Cortex of kidney (tissue), 1 donor: ENCODE results near the gene SCTR.

Experiments
- DNase-seq: peaks from one replicate; lab custom pipeline; 2025; lab: John Stamatoyannopoulos, UW

The SCTR gene

GRCh38 chr2:119474371-119475224 is 49.7 kb downstream of the SCTR start:
- DNase-seq, result no peak

DNA sequence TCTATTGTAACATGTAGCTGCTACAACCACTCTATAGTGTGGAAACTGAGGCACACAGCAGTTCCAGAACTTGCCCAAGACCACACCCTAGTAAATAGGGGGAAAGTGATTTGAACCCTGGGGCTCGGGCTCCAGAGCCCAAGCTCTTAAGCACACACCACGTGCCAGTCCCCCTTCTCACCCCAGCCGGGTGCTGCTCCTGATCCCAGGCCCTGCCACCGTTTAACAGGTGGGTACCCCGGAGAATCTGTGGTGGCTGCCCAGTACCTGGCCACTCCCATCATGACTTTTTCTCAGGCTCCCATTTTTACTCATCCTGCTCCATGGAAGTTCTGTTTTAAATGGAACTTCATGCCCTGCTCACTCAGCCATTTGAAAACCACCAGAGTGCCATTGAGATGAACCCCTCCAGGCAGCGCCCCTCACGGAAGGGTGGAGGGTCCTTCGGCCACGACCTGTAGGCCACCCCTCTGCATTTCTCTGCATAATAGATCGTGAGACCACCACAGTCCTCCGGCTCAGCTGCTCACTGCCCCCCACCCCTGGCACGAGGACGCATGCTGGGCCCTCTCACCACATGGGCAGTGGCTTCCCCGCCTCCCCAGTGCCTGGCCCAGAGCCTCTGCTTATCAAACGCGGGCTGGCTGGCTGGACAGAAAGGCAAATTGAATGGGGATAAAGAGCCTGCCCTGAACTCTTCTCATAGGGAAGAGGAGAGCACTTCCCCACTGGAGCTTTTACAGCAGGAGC is 50.5 kb downstream of the SCTR start:
- no peak for DNase-seq

- no peak for DNase-seq
Measured at GRCh38 chr2:119472749-119473148, 51.5 kb downstream of the SCTR start.

DNA sequence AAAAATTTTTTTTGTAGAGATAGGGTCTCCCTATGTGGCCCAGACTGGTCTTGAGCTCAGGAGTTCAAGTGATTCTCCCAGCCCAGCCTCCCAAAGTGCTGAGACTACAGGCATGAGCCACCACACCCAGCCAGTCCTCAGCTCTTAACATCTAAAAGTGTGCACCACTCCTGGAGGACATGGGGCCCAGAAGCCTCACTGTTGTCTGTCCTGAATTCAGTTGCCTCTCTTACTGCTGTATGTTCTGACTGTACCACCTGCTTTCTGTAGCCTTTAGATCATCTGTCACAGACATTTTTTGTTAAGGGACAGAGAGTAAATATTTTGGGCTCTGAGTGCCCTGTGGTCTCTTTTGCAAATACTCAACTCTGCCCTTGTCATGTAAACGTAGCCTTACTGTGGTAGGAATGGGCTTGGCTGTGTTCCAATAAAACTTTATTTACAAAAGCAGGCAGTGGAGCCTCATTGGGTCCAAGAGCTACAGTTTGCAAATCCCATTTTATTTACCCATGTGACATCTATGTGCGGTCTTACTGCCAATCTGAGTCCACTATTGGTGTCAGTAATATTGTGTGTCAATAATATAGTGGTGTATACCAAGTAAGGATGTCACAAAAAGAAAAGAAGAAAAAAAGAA is 54.5 kb downstream of the SCTR start:
- DNase-seq, result no peak

DNA sequence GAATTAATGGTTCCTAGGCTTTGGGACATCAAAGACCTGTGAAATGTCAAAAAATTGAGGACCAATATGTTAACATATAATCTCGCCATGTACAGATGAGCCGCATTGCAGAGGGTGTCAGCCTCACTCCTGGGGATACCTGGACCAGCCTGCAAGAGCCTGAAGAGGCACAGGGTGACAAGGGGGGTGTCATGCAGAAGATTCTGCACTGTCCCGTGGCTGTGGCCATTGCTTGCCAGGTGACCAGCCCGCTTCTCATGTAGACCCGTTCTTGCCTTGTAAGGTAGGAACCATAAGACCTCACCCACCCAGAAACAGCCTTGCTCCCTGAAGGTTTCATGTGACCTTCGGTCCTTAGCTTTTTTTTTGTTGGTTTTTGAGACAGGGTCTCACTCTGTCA is 55.2 kb downstream of the SCTR start:
- DNase-seq, result no peak

- DNase-seq, result no peak
Measured at GRCh38 chr2:119468154-119468955, 55.9 kb downstream of the SCTR start.

DNA sequence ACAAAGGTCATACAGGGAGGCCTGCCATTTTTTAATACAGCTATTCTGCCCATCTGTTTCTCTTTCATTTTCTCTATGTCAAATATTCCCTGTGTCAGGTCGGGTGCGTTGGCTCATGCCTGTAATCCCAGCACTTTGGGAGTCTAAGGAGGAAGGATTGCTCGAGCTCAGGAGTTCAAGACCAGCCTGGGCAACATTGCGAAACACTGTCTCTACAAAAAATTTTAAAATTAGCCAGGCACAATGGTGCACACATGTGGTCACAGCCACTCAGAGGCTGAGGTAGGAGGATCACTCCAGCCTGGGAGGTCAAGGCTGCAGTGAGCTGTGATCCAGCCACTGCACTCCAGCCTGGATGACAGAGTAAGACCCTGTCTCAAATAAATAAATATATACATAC is 57.9 kb downstream of the SCTR start:
- DNase-seq, result no peak

DNA sequence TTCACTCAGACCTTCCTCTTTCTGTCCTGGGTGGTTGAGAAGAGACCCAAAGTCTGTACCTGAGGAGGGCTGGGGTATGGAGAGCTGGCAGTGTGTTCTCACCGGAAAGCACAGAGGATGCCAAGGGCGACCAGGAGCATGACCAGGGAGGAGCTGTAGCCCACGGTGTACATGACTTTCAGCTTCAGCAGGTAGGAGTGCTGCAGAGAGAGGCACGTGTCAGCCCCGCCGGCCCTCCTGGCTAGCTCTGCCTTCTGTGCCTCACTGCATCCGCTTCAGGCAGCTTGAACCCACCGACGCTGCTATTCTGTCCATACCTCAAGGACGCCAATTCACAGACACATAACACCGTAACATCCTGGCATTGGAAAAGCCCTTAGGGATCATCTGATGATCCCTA is 58.6 kb downstream of the SCTR start:
- no peak for DNase-seq

DNA sequence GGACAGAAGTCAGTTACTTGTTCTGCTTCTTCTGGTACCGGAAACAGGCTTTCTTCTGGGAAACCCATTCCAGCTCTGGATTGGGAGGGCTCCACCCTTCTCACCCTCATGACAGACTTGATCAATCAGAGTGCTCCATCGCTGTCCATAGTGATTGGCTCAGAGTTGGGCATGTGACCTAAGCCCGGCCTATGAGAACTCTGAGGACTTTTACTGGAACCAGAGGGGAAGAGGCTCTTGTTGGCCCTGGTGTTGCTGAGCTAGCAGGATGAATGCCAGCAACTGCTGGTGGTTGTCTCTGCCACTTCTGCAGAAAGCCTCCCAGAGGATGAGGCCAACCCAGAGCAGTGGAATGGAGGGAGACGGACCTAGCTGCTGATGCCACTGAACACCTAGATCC is 59.3 kb downstream of the SCTR start:
- no peak for DNase-seq

DNA sequence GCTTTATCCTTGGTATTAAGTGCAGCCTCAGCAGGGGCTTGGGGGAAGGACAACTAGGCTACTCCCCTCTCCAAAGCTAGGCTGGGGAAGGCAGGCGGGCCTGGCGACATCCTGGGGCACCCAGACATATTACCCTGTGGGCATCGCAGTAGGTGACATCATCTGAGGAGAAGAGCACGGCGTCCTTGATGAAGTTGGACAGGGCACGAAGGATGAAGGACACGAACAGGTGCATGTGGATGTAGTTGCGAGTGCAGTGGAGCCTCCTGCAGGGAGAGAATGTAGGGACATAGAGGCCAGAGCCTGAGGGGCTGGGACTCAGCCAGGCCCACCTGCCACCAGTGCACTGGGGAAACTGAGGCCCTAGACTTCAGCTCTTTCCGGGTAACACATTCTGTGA is 60.3 kb downstream of the SCTR start:
- no peak for DNase-seq

GRCh38 chr2:119463136-119463535 is 61.1 kb downstream of the SCTR start:
- DNase-seq, result no peak

DNA sequence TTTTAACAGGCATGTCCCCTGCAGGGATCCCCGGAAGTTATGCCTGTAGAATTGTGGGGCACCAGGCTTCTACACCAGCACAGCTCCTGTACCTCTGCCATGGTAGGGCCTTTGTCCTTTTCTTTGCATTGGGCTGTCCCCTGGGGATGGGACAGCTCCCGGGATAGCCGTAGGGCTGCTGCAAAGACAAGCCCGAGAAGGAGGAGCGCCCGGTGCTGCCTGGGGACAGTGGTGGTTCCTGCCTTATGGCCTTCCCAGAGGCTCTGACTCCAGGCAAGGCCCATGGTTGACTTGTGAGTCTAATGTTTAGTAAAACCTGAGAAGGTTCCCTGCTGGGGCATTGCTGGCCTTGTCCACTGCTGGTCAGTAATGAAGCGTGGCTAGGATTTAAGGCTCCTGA is 61.7 kb downstream of the SCTR start:
- no peak for DNase-seq

DNA sequence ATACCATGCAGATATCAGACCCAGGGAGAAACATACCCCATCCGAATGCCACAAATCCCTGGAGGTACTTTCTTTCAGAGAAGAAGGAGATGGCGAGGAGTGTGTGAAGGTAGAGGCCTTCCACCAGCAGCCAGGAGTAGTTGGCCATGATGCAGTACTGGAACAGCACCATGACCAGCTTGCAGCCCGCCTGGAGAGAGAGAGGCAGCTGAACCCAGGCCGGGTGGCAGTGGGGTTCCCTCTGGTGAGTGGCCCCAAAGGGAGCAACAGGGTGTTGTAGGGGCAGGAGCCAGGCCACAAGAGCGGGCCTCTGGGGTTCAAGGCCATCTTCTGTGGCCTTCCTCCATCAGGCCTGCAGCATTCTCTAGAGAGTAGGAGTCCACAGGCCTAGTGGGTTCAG is 62.5 kb downstream of the SCTR start:
- DNase-seq, result no peak

- DNase-seq, result no peak
Measured at GRCh38 chr2:119460076-119460475, 64.2 kb downstream of the SCTR start.

DNA sequence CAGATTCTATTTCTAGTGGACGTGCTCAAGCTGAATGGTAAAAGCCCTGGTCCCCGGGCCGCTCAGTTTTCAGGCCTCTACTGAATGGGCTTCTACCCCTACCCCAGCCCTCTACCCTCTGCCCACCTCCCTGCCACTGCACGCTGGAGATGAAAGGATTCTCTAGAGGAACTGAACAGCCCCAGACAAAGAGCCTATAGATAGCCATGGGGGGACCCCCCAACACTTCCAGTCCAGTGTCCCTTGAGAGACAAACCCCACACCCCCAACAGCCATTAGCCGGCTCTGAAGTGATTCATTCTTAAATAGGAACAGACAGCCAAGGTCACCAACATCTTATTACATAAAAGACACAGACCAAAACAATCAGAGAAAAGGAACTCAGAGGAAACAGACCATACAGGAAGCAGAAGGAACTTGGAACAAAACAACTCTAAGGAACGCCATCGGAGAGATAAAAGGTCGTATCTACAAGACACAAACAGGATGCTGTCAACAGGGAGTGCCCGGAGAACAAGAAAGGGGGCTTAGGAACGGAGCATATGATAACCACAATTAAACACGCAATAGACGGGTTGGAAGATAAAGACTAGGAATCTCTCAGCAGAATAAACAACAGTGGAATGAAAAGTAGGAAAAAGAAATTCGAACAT is 69.1 kb downstream of the SCTR start:
- DNase-seq, result no peak

DNA sequence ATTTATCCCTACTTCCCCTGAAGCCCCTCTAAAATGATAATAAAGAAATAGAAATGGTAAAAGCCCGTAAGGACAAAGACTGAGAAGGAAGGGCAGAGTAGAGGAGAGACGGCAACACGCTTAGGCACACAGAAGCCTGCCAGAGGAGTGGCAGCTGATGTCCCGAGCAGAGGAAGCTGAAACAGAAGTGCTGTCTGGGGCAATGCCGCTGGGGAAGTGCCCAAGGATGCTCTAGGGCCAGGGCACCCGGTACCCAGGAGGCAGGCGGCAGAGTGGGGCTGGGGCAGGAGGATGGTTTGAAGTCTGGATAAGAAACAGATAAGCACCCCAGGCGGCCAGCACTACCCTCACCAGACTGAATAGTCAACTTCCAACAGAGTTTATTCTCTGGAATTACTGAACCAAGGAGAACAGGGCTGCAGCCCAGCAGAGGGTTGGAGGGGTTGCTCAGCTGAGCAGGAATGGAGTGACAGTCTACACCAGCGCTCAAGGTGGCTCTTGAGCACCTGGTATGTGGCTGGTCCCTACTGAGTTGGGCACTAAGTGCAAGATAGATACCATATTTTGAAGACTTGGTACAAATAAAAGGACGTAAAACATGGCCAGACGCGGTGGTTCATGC is 70.2 kb downstream of the SCTR start:
- no peak for DNase-seq

DNA sequence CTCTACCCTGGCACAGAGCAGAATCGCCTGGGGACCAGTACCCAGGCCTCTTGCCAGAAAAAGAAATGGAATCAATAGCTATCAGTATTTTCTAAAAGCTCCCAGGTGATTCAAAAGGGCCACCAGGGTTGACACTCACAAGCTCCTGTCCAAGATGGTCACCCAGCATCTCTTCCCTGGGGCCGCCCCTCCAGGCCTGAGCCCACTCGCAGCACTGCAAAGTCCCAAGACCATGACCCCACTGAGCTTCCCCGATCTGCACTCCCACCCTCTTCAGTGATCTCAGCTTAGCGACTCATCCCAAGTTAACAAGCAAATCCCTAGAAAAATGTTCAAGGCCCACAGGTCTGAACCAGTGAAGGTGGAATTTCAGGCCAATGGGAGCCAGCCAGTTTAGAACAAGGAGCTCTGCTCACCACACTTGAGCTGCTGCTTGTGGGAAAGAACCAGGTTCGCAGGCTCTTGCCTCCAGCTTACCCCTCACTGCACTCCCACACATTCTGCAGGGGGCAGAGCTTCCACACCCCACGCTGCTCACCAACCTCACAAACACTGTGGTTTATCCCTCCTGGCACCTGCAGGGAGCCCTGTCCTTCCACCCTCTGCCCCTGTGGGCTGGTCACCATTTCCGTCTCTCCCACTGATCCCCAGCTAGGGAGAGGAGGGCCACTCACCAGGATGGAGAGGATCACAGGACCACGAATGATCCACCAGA is 72.8 kb downstream of the SCTR start:
- no peak for DNase-seq

- no peak for DNase-seq
Measured at GRCh38 chr2:119449521-119449920, 74.8 kb downstream of the SCTR start.

GRCh38 chr2:119448427-119449141 is 75.7 kb downstream of the SCTR start:
- no peak for DNase-seq

DNA sequence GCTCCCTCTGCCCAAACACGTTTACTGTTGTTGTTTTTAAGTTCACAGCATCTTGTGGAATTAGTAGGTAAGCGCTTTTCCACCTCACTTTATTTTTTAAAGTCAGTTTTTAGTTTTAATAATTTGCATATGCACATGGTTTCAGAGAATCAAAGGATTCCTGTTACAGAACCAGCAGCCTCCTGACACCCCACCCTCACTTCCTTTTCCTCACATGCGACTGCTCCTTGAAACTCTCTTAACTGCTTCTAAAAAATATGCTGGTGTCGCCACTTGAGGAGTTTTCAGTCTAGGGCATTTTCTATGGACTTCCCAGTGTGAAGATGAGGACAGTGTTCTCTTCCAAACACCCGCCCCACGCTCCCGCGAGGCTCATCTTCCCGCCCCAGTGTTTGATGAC is 78.2 kb downstream of the SCTR start:
- no peak for DNase-seq
